Mesendoderm (in vitro differentiated cells): ENCODE data around the gene FAF1.

ENCODE experiments used
- DNase-seq: peaks from one replicate; pipeline ENCODE4 v3.0.0; 2013
- H2AK5ac ChIP-seq: 2 replicates; pipeline ENCODE4 v1.6.1; 2013; ENCODE audit warnings: low read length, inconsistent platforms
- H2BK120ac ChIP-seq: 2 replicates; pipeline ENCODE4 v1.6.1; 2013; ENCODE audit warnings: low read depth, mild to moderate bottlenecking, low read length, moderate library complexity, mixed read lengths
- H2BK15ac ChIP-seq: replicated peaks from 2 replicates; pipeline ENCODE4 v1.6.1; 2013; ENCODE audit warnings: low read depth, mild to moderate bottlenecking, moderate library complexity
- H2BK5ac ChIP-seq: 2 replicates; pipeline ENCODE4 v1.6.1; 2013; ENCODE audit warnings: low read length, inconsistent platforms
- H3K18ac ChIP-seq: 2 replicates; pipeline ENCODE4 v1.6.1; 2013; ENCODE audit warnings: mild to moderate bottlenecking, low read length, mixed read lengths
- H3K23ac ChIP-seq: one replicate; pipeline ENCODE4 v1.6.1; 2013; ENCODE audit warnings: low read length
- H3K27ac ChIP-seq: 2 replicates; pipeline ENCODE4 v1.5.1; 2013; ENCODE audit warnings: low read depth, mild to moderate bottlenecking, inconsistent platforms, low read length, moderate library complexity
- H3K27me3 ChIP-seq: 2 replicates; pipeline ENCODE4 v1.6.1; 2013; ENCODE audit warnings: low read length, control low read depth, mild to moderate bottlenecking, inconsistent platforms; ENCODE audit not compliant: insufficient read depth, poor library complexity
- H3K36me3 ChIP-seq: 2 replicates; pipeline ENCODE4 v1.6.1; 2013; ENCODE audit warnings: low read length, inconsistent platforms; ENCODE audit not compliant: control insufficient read depth, insufficient read depth
- H3K4ac ChIP-seq: one replicate; pipeline ENCODE4 v1.6.1; 2013; ENCODE audit warnings: low read depth, mild to moderate bottlenecking, low read length, moderate library complexity
- H3K4me1 ChIP-seq: 2 replicates; pipeline ENCODE4 v1.6.1; 2013; ENCODE audit warnings: low read depth, low read length, inconsistent platforms; ENCODE audit not compliant: control insufficient read depth
- H3K4me2 ChIP-seq: 2 replicates; pipeline ENCODE4 v1.6.1; 2013; ENCODE audit warnings: low read length
- H3K4me3 ChIP-seq: 2 replicates; pipeline ENCODE4 v1.5.1; 2013; ENCODE audit warnings: mild to moderate bottlenecking, low read length
- H3K56ac ChIP-seq: one replicate; pipeline ENCODE4 v1.6.1; 2013; ENCODE audit warnings: low read length
- H3K79me1 ChIP-seq: 2 replicates; pipeline ENCODE4 v1.6.1; 2013; ENCODE audit warnings: low read length, inconsistent platforms
- H3K79me2 ChIP-seq: 2 replicates; pipeline ENCODE4 v1.6.1; 2013; ENCODE audit warnings: mild to moderate bottlenecking, low read length; ENCODE audit not compliant: control insufficient read depth, insufficient read depth
- H3K9ac ChIP-seq: 2 replicates; pipeline ENCODE4 v1.6.1; 2013; ENCODE audit warnings: low read length, inconsistent platforms
- H4K5ac ChIP-seq: one replicate; pipeline ENCODE4 v1.6.1; 2013; ENCODE audit warnings: low read length
- H4K8ac ChIP-seq: one replicate; pipeline ENCODE4 v1.6.1; 2013; ENCODE audit warnings: low read depth, mild to moderate bottlenecking, control low read depth, low read length, moderate library complexity
- WGBS: extraction: QIAGEN DNeasy Blood & Tissue Kit; methylation state at CpG from one replicate; pipeline ENCODE4 v1.1.7; 2013; ENCODE audit warnings: low lambda C conversion rate, missing lambda C conversion rate; ENCODE audit not compliant: insufficient coverage; ENCODE audit errors: extremely low coverage; 5-methylcytosine and 5-hydroxymethylcytosine counted together

The FAF1 gene

DNA sequence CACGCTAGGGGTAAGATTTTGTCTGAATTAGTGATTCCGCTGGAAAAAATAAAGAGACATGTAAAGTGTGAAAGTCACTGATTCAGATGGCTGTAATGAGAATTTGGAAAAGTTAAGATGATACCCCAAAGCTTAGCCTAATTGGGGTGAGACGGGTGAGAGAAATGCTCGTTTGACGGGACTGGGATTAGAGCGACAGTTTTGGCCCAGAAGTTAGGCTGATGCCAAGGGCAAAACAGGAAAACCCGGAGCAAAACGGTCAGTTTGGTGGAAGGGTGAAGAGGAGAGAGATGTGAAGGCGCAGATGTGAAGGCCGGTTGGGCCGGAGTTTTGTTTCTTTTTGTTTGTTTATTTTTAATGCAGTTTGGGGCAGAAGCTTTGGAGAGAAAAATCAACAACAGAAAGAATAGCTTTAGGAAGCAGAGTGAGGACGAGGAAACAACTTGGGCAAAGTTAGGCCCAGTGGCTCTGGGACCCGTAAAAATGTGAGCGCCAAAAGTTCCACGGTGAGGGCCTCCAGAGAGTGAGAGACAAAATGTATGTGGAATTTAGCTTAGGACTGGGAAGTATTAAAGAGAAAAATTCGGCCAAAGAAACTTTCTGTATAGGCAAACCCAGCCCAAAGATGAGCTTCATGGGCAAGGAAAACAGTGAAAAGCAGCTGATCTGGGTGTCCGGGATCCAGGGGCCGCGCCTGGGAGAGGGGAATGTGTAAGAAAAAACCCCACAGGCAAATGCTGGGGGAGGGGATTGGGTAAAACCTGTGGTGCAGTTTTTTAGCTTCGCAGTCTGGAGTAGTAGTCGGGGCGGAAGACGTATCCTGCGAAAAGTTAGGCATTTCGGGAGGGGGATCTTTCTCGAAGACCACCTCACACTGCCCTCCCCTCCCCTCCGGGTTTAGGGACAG, 538.0 kb downstream of the FAF1 start:
- no peak overlapping the region for H2BK120ac ChIP-seq
- peaks cover 3% of the 10 kb centered on the region for H3K4me1 ChIP-seq
- H2AK5ac ChIP-seq, result no peak overlapping the region
- peak overlapping the region; percentile 73 for H3K23ac ChIP-seq
- H2BK15ac ChIP-seq, result no peak overlapping the region
- H4K5ac ChIP-seq, result no peak overlapping the region
- peak overlapping the region; percentile 77 for H3K4me2 ChIP-seq
- no peak overlapping the region for H2BK5ac ChIP-seq
- no CpG with 5 or more reads among the region's 27 CpGs for WGBS
- H3K79me2 ChIP-seq, result no peaks in the 10 kb centered on the region
- no peak overlapping the region for H3K4me3 ChIP-seq
- H3K9ac ChIP-seq, result peak overlapping the region; percentile 51
- peaks cover 81% of the 10 kb centered on the region for H3K27me3 ChIP-seq
- H3K36me3 ChIP-seq, result no peaks in the 10 kb centered on the region
- no peaks in the 10 kb centered on the region for H3K79me1 ChIP-seq
- DNase-seq, result peak; percentile 53
- H3K18ac ChIP-seq, result no peak overlapping the region
- no peak overlapping the region for H4K8ac ChIP-seq
- H3K27ac ChIP-seq, result no peak overlapping the region
- H3K56ac ChIP-seq, result peak overlapping the region; percentile 84
- H3K4ac ChIP-seq, result no peak overlapping the region

GRCh38 chr1:50421366-50421748, 538.7 kb downstream of the FAF1 start:
- Histone ChIP-seq H2BK15ac (no peak overlapping the region), H3K27ac (no peak overlapping the region), H3K79me2 (no peaks in the 10 kb centered on the region), H3K27me3 (peaks cover 80% of the 10 kb centered on the region), H3K9ac (no peak overlapping the region), H4K8ac (no peak overlapping the region), H3K56ac (no peak overlapping the region), H3K36me3 (no peaks in the 10 kb centered on the region), H3K18ac (no peak overlapping the region), H4K5ac (no peak overlapping the region), H3K79me1 (no peaks in the 10 kb centered on the region), H3K23ac (no peak overlapping the region), H3K4ac (no peak overlapping the region), H2BK120ac (no peak overlapping the region), H2BK5ac (no peak overlapping the region), H3K4me1 (peaks cover 3% of the 10 kb centered on the region), H2AK5ac (no peak overlapping the region), H3K4me2 (peak overlapping the region; percentile 7), H3K4me3 (no peak overlapping the region)
- WGBS, result no CpG with 5 or more reads among the region's 38 CpGs
- DNase-seq, result peak; percentile 49

GRCh38 chr1:50420689-50421365, 539.2 kb downstream of the FAF1 start:
- Histone ChIP-seq H3K79me2 (no peaks in the 10 kb centered on the region), H3K9ac (no peak overlapping the region), H3K56ac (no peak overlapping the region), H2BK120ac (no peak overlapping the region), H3K27ac (no peak overlapping the region), H3K4ac (no peak overlapping the region), H4K8ac (no peak overlapping the region), H3K27me3 (peaks cover 80% of the 10 kb centered on the region), H2AK5ac (no peak overlapping the region), H4K5ac (no peak overlapping the region), H3K4me1 (peaks cover 3% of the 10 kb centered on the region), H2BK15ac (no peak overlapping the region), H3K23ac (no peak overlapping the region), H3K18ac (no peak overlapping the region), H2BK5ac (no peak overlapping the region), H3K36me3 (no peaks in the 10 kb centered on the region), H3K4me2 (no peak overlapping the region), H3K4me3 (no peak overlapping the region), H3K79me1 (no peaks in the 10 kb centered on the region)
- peak; percentile 77 for DNase-seq
- WGBS, result no CpG with 5 or more reads among the region's 69 CpGs

- no peak overlapping the region for H4K8ac ChIP-seq
- no peak overlapping the region for H3K18ac ChIP-seq
- no peak overlapping the region for H3K9ac ChIP-seq
- H2BK15ac ChIP-seq, result no peak overlapping the region
- H3K27me3 ChIP-seq, result peaks cover 79% of the 10 kb centered on the region
- H3K4me1 ChIP-seq, result peaks cover 3% of the 10 kb centered on the region
- no peak overlapping the region for H3K27ac ChIP-seq
- H3K4me2 ChIP-seq, result no peak overlapping the region
- H3K23ac ChIP-seq, result no peak overlapping the region
- no peak overlapping the region for H2AK5ac ChIP-seq
- peak; percentile 23 for DNase-seq
- no peak overlapping the region for H3K4me3 ChIP-seq
- H2BK120ac ChIP-seq, result no peak overlapping the region
- no peaks in the 10 kb centered on the region for H3K36me3 ChIP-seq
- H3K79me2 ChIP-seq, result no peaks in the 10 kb centered on the region
- H3K4ac ChIP-seq, result no peak overlapping the region
- H2BK5ac ChIP-seq, result no peak overlapping the region
- no peak overlapping the region for H3K56ac ChIP-seq
- H4K5ac ChIP-seq, result no peak overlapping the region
- H3K79me1 ChIP-seq, result no peaks in the 10 kb centered on the region
- WGBS, result no CpG with 5 or more reads among the region's 21 CpGs
Observed at GRCh38 chr1:50419907-50420677, 540.0 kb downstream of the FAF1 start.

- H4K8ac ChIP-seq, result no peak overlapping the region
- no CpG with 5 or more reads among the region's 60 CpGs for WGBS
- H3K18ac ChIP-seq, result no peak overlapping the region
- H3K36me3 ChIP-seq, result no peaks in the 10 kb centered on the region
- H3K79me2 ChIP-seq, result no peaks in the 10 kb centered on the region
- H3K27me3 ChIP-seq, result peaks cover 79% of the 10 kb centered on the region
- H3K4ac ChIP-seq, result no peak overlapping the region
- peaks cover 3% of the 10 kb centered on the region for H3K4me1 ChIP-seq
- no peak overlapping the region for H2BK15ac ChIP-seq
- H3K4me2 ChIP-seq, result no peak overlapping the region
- H4K5ac ChIP-seq, result no peak overlapping the region
- peak overlapping the region; percentile 80 for H3K23ac ChIP-seq
- peak; percentile 78 for DNase-seq
- H3K56ac ChIP-seq, result peak overlapping the region; percentile 34
- no peak overlapping the region for H2AK5ac ChIP-seq
- H3K4me3 ChIP-seq, result no peak overlapping the region
- H3K79me1 ChIP-seq, result no peaks in the 10 kb centered on the region
- no peak overlapping the region for H2BK5ac ChIP-seq
- no peak overlapping the region for H2BK120ac ChIP-seq
- H3K9ac ChIP-seq, result no peak overlapping the region
- no peak overlapping the region for H3K27ac ChIP-seq
Observed at GRCh38 chr1:50419192-50419906, 540.7 kb downstream of the FAF1 start.
